ENCODE results near the gene SSNA1. TPM values are rescaled to one million over a fixed set of nuclear protein-coding genes. Genes with fewer than 3 reads are reported as not detected.

Gene SSNA1
- total and polyA plus RNA-seq, 12 donors: 13.2 to 138 (median 70.3) TPM

GRCh38 chr9:137159105-137160053, 29.1 kb upstream of the SSNA1 start:
- H3K27me3 ChIP-seq: peaks cover 71% of the 10 kb centered on the region
- 25 to 34% (median 32%) methylated on average over 13 to 14 of the region's 14 CpGs for WGBS, 4 donors
- TF ChIP-seq, protein P1, sequence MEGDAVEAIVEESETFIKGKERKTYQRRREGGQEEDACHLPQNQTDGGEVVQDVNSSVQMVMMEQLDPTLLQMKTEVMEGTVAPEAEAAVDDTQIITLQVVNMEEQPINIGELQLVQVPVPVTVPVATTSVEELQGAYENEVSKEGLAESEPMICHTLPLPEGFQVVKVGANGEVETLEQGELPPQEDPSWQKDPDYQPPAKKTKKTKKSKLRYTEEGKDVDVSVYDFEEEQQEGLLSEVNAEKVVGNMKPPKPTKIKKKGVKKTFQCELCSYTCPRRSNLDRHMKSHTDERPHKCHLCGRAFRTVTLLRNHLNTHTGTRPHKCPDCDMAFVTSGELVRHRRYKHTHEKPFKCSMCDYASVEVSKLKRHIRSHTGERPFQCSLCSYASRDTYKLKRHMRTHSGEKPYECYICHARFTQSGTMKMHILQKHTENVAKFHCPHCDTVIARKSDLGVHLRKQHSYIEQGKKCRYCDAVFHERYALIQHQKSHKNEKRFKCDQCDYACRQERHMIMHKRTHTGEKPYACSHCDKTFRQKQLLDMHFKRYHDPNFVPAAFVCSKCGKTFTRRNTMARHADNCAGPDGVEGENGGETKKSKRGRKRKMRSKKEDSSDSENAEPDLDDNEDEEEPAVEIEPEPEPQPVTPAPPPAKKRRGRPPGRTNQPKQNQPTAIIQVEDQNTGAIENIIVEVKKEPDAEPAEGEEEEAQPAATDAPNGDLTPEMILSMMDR (IDR thresholded peaks at IDR 0.05): no peak
- no peak for TF ChIP-seq POLR2A (IDR thresholded peaks at IDR 0.05)
- no peaks in the 10 kb centered on the region for H3K9me3 ChIP-seq (replicated peaks in 1 of 3)
- H3K27ac ChIP-seq: no peak overlapping the region
- peaks cover 0 to 15% of the 10 kb centered on the region in 2 donors for H3K4me1 ChIP-seq (replicated peaks in 1 of 2)
- no peak overlapping the region for H3K4me3 ChIP-seq
- intact Hi-C loops (cut with DNase I): no loop called here
- no peaks in the 10 kb centered on the region for H3K36me3 ChIP-seq (replicated peaks in 1 of 2)
- no peak for DNase-seq

DNA sequence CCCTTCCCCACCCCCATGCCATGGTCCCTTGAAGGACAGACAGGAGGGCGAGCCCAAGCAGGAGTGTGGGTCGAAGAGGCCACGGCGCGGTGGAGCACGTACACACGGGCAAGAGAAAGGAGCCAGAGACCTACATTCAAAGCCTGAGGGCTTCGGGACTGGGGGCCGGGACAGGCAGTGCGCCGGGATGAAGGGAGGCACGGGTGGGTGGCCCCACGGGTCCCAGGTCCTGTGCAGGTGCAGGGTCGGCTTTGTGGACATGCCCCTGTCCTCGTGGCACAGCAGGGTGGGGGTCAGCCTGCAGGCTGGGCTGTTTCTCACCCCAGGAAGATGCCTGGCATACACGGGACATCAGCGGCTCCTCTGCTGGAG, 28.4 kb upstream of the SSNA1 start:
- DNase-seq: no peak
- Histone ChIP-seq H3K36me3 (replicated peaks in 1 of 2) (no peaks in the 10 kb centered on the region), H3K9me3 (replicated peaks in 1 of 3) (no peaks in the 10 kb centered on the region), H3K27me3 (peaks cover 78% of the 10 kb centered on the region), H3K27ac (no peak overlapping the region), H3K4me1 (replicated peaks in 1 of 2) (peaks cover 0 to 15% of the 10 kb centered on the region in 2 donors), H3K4me3 (no peak overlapping the region)
- WGBS, 4 donors: 56 to 74% (median 59%) methylated on average over 14 to 17 of the region's 17 CpGs
- intact Hi-C loops (cut with DNase I): no loop called here
- TF ChIP-seq POLR2A (IDR thresholded peaks at IDR 0.05): no peak
- TF ChIP-seq, protein P1 (IDR thresholded peaks at IDR 0.05): no peak

DNA sequence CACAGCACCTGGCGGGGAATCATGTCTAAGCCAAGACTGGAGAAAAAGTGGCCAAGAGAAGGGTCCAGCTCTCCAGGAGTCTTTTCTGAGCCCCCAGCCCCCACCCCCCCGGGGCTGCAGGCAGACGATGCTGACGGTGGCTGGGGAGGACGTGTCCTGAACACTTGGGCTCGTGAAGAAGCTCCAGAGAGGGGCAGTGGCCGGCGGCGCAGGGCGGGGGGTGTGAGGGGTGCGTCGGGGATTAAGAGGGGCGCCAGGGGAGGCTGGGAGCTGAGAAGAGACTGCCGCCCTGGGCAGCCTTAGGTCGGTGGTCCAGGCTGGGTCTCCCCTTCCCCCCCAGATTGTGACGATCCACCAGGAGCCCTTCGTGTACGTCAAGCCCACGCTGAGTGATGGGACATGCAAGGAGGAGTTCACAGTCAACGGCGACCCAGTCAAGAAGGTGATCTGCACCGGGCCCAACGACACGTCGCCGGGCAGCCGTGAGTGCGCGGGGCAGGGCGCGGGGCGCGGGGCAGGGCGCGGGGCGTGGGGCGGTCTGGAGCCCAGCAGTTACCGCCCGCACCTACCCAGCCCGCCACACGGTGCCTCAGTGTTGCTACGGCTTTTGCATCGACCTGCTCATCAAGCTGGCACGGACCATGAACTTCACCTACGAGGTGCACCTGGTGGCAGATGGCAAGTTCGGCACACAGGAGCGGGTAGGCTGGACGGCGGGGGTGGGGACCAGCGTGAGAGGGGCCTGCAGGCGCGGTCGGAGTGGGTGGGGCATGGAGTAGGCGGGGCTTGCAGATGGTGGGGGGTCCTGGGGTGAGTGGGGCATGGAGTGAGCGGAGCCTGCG, 27.5 kb upstream of the SSNA1 start:
- no peak overlapping the region for H3K4me3 ChIP-seq
- H3K9me3 ChIP-seq (replicated peaks in 1 of 3): no peaks in the 10 kb centered on the region
- peaks cover 86% of the 10 kb centered on the region for H3K27me3 ChIP-seq
- TF ChIP-seq, protein P1 (IDR thresholded peaks at IDR 0.05): no peak
- no peak for TF ChIP-seq POLR2A (IDR thresholded peaks at IDR 0.05)
- H3K36me3 ChIP-seq (replicated peaks in 1 of 2): no peaks in the 10 kb centered on the region
- peaks cover 0 to 15% of the 10 kb centered on the region in 2 donors for H3K4me1 ChIP-seq (replicated peaks in 1 of 2)
- DNase-seq: no peak
- 20 to 83% (median 26%) methylated on average over 1 to 56 of the region's 56 CpGs for WGBS, 4 donors
- no peak overlapping the region for H3K27ac ChIP-seq
- intact Hi-C loops (cut with DNase I): no loop called here
